Measurements from ENCODE around the gene PTRH1.

Gene PTRH1

DNA sequence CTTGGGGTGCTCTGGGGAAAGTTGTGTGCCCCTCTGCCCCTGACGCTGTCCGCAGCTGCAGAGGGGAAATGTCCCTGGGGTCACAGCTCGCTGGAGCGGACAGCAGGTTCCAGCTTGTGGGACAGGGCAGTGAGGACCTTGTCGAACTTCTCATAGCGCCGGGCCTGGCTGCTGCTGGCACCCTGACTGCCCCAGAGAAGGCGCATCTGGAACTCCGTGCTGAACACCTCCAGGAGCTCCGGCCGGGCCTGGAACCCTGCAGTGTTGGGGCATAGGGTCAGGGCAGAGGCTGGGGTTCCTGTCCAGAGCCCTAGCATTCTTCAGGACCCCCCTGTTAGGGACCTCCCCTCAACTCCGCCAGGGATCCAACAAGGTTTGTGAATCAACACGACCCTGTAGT, 23.2 kb upstream of the PTRH1 start:
- no peak for DNase-seq (ENCODE audit: low read depth in 2 of 2)
- no peak overlapping the region for H3K4me3 ChIP-seq (replicated peaks in 1 of 2; ENCODE audit: low read depth in 2 of 2, low read length in 2 of 2)
- TF ChIP-seq, protein P1, sequence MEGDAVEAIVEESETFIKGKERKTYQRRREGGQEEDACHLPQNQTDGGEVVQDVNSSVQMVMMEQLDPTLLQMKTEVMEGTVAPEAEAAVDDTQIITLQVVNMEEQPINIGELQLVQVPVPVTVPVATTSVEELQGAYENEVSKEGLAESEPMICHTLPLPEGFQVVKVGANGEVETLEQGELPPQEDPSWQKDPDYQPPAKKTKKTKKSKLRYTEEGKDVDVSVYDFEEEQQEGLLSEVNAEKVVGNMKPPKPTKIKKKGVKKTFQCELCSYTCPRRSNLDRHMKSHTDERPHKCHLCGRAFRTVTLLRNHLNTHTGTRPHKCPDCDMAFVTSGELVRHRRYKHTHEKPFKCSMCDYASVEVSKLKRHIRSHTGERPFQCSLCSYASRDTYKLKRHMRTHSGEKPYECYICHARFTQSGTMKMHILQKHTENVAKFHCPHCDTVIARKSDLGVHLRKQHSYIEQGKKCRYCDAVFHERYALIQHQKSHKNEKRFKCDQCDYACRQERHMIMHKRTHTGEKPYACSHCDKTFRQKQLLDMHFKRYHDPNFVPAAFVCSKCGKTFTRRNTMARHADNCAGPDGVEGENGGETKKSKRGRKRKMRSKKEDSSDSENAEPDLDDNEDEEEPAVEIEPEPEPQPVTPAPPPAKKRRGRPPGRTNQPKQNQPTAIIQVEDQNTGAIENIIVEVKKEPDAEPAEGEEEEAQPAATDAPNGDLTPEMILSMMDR (IDR thresholded peaks at IDR 0.05; ENCODE audit: low read depth, low read length) = no peak

DNA sequence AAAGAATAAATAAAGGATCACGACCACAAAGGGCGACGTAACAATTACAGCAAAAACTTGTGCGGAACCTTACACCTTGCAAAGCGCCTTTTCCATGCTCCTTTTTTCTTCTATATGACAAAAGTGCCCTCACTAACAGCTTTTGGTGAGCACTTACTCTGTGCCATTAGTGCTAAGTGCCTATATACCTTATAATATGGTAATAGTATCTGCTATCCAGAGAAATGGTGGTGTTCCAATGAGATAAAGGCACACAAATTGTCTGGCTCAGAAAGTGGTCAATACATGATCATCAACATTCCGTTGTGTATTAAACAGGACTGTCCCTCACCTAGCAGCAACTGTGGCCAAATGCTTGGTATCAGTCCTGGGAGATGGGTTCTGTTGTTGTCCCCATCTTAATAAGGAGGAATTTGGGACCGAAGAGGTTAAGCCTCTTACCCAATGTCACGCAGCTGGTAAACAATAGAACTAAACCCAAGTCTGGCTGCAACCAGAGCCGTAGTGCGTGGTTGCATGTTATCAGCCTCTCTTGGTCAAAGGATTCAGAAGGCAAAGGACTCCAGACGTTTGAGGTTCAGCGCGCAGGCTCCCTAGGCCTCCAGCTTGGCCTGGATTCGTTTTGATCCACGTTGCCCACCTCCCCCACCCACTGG, 20.2 kb upstream of the PTRH1 start:
- TF ChIP-seq, protein P1 (IDR thresholded peaks at IDR 0.05; ENCODE audit: low read depth, low read length) = no peak
- no peak overlapping the region for H3K4me3 ChIP-seq (replicated peaks in 1 of 2; ENCODE audit: low read depth in 2 of 2, low read length in 2 of 2)
- DNase-seq (ENCODE audit: low read depth in 2 of 2) = peak in 1 of 2 donors; percentile 29

DNA sequence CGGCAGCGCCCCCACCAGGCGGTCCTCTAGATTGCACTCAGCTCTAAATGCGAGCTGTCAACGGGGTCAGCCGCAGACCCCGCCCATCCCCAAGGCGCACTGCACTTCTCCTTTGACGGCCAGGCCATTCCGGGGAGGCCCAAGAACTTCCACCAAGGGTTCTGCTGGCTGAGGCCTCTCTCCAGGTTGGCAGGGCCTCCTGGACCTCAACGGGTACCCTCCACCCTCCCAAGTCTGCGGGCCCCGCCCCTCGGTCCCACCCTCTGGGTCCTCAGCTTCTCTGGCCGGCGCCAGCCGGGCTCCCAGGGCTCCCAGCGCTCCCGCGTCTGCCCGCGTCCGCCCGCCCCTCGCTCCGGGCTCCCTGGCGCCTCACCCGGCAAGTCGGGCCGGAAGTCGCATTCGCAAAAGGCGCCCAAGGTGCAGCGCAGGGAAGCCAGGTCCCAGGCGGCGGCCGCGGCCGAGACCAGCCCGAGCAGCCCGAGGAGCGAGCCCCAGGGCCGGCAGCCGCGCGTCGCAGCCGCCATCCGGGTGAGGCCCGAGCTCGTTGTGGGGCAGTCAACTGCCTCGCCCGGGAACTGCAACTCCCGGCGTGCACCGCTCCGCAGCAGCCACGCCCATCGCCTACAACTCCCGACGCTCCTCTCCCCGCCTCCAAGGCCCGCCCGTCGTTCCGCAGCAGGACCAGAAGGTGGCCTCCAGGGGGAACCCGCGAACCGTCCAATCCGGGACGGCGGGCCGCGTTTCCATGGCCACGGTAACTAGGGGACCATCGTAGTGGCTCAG, 19.5 kb upstream of the PTRH1 start, which contains the start of gene TOR2A:
TOR2A (minus strand) TSS at position 548 of the 783 bp plus-strand sequence; CDS start at position 524, 24 bp downstream.
- TF ChIP-seq, protein P1 (IDR thresholded peaks at IDR 0.05; ENCODE audit: low read depth, low read length) = peak; percentile 94
- peak; percentile 98 for DNase-seq (ENCODE audit: low read depth in 2 of 2)

DNA sequence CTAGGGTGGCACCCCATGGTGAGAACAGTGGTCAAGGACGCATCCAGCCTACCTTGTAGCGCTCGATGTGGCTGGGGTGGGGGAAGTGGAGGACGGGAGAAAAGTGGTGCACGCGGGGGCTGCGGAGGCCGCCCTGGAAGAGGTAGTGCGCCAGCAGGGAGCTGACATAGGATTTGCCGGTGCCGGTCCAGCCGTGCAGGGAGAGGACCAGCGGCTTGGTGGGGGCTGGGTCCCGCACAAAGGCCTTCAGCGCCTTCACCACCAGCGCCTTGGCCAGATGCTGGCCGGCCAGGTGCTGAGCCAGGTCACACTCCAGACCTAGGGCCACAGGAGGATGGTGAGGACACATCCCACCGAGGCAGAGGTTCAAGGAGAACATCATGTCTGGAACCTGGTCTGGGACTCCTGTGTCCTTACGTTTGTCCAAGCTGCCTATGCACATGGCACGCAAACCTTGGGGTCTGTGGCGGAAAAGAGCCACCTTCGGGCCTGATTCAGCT, 18.8 kb upstream of the PTRH1 start:
- peak overlapping the region; percentile 54 to 67 for H3K4me3 ChIP-seq (replicated peaks in 1 of 2; ENCODE audit: low read depth in 2 of 2, low read length in 2 of 2)
- DNase-seq (ENCODE audit: low read depth in 2 of 2) = no peak
- TF ChIP-seq, protein P1 (IDR thresholded peaks at IDR 0.05; ENCODE audit: low read depth, low read length) = no peak

More for the DNA sequence above, 19.5 kb upstream of the PTRH1 start, which contains the start of gene TOR2A:
- H3K4me3 ChIP-seq (replicated peaks in 1 of 2; ENCODE audit: low read depth in 2 of 2, low read length in 2 of 2) = peak within 1 kb of the TSS; percentile 54 to 67

DNA sequence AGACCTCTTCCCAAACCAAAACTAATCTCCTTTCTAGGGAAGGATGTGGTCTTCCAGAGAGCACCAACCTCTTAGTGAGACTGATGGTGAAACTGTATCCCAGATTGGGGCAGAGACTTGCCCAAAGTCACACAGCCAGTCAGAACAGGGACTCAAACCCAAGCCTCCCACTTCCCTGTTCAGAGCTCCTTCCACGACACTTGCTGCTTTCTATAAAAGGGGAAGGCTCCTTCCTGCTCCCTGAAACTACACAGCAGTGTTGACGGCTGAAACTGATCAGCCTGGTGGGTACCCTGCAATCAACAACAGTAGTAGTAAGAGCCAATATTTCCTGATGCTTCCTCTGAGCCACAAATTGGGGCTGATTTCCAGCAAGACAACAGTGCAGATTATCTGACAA, 18.2 kb upstream of the PTRH1 start:
- DNase-seq (ENCODE audit: low read depth in 2 of 2) = no peak
- H3K4me3 ChIP-seq (replicated peaks in 1 of 2; ENCODE audit: low read depth in 2 of 2, low read length in 2 of 2) = no peak overlapping the region
- TF ChIP-seq, protein P1 (IDR thresholded peaks at IDR 0.05; ENCODE audit: low read depth, low read length) = no peak

DNA sequence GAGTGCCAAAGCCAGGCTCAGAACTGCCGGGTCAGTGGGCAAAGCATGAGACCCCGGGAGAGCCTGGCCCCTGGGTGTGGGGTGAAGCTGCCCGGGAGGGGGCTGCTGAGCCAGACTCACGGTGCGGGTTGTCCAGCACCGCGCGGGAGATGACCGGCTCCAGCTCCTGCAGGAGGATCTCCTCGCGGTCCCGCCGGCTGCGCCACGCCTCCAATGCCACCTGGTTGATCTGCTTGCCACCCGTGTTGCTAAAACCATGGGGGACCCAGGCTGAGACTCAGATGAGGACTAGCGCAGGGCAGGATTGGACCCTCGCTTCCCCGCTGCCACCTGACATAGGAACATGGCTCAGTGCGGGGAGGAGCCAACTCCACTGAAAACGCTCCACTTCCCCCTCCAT, 17.0 kb upstream of the PTRH1 start:
- TF ChIP-seq, protein P1 (IDR thresholded peaks at IDR 0.05; ENCODE audit: low read depth, low read length) = no peak
- no peak for DNase-seq (ENCODE audit: low read depth in 2 of 2)
- H3K4me3 ChIP-seq (replicated peaks in 1 of 2; ENCODE audit: low read depth in 2 of 2, low read length in 2 of 2) = no peak overlapping the region

All from cardiac fibroblast (primary cell).